Tongue (tissue), 3 donors: ENCODE data around the gene LILRA5. TPM values are rescaled to one million over a fixed set of nuclear protein-coding genes. Genes with fewer than 3 reads are reported as not detected.
"Not testable (repeated sequence)": the region's sequence is repeated elsewhere in the genome, so short reads cannot be mapped to it uniquely, and the experiment has no call there.

Experiments
- DNase-seq: peaks from one replicate; pipeline ENCODE4 v3.0.0-alpha.2; 2015
- small RNA-seq: library from RNA; depleted of rRNA; stranded (forward); fragments of <200 nt; gene quantifications from one replicate; pipeline ENCODE3, GENCODE V24; 2014; ENCODE audit warnings: low replicate concordance
- total RNA-seq: library from RNA; depleted of rRNA; stranded (reverse); fragments of >200 nt; gene quantifications from one replicate; pipeline ENCODE4 v1.2.3, GENCODE V29; 2014

The LILRA5 gene
- total RNA-seq, 1 donor from 2014 or later: not detected

DNA sequence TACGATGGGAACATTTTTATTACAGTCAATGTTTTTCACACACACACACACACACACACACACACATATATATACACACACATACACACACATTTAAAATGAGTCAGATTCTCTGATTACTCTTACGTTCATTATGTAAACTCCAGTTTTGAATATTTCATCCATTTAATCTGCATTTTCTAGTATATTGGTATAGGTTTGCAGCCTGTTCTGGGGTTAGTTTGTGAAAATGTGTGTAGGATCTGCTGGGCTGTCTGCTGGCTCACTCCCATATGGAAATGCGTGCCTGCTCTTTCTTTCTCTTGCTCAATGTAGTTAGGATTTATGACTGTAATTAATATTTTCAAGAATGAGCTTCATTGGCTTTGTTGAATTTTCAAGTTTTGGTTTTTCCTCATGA is 39.1 kb downstream of the LILRA5 start:
- DNase-seq: no peak

DNA sequence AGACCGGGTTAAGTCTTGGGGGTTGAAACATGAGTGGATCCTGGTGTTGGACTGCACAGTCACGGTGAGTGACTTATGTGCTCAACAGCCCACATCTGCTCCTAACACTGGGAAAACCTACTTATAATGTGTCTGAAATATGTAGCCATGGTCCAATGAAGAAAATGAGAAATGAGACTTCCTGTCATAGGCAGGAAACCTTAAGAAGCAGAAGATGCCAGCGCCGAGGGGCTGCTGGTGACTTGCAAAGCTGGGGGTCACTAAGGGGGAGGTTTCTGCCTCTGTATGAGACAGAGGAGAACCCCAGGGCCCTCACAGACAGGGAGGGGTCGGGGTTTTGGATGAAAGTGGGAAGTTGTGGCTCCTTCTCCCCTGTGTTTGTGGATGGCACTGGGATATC is 40.8 kb downstream of the LILRA5 start:
- DNase-seq: not testable (repeated sequence)

DNA sequence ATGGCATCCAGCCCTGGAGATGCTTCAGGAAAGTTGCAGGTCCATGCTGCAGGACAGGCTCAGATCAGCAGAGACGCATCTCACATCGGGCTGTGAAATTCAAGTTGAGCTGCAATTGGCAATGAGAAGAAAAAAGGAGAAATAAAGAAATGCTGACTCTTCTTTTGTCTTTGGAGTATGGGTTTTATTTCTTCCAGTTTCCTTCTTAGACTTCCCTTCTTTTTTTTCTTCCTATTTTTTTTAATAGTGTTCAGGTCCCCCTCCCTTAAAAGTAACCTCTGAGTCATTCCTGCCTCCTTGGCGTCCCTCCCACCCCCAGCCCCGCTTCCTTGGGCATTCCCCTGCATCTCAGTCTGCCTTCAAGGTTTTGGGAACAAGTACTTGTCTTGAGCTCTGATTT is 41.4 kb downstream of the LILRA5 start:
- DNase-seq: not testable (repeated sequence)

DNA sequence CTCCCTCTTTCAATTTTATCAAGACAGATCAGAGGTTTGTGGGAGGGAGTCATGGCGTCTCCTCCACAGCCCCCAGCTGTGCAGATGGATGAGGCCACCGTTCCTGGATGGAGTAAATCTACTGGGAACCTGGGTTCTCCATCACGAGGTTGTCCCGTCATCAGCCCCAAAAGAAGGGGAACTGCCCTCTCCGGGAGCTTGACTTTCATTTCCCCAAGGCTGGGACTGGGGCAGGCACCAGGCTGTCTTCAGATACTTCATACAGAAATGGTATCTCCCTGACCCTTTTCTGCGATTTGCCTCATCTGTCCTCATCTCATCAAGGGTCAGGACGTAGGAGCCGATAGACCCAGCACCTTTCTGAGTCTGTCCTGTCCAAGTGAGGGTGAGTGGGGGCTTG is 41.9 kb downstream of the LILRA5 start:
- no peak for DNase-seq

DNA sequence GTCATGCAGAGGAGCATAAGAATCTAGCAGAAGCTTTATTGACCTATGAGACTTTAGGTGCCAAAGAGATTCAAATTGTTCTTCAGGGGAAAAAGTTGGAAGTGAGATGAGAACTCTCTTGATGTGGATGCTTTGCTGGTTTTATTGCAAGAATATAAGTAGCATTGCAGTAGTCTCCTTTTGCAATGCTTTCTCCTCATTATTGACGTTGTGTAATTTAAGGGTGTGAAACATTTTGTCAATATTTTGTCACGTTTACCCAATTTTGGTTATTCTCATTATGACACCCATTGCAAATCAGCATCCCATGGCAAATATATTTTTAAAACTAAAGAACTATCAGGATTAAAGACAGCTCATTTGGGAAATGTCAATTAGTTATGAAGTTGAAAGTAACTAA is 44.0 kb downstream of the LILRA5 start:
- no peak for DNase-seq

DNA sequence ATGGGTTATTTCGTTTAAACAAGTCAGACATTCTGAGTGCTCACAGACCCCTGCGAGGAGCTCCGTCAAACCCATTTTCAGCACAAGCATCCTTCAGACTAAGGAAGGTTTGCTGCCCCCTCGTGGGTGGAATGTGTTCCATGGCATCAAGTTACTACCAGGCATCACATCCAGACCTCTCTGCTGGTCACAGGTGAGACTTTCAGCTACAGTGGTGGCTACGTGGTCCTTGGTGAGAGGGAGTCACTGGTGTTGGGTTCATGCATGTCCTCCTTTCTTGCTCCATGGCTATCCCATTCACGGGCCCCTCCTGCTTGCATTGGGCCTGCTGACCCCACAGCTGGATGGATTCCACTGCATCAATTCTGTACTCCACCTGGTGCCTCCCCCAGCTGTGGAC is 46.8 kb downstream of the LILRA5 start:
- peak; percentile 74 for DNase-seq

DNA sequence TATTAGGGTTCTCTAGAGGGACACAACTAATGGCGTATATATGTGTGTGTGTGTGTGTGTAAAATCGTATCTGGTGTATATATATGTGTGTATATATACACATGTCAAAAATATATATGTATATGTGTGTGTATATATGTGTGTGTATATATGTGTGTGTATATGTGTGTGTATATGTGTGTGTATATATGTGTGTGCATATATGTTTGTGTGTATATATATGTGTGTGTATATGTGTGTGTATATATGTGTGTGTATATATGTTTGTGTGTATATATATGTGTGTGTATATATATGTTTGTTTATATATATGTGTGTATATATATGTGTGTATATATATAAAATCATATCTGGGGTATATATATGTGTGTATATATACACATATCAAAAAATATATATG is 50.5 kb downstream of the LILRA5 start:
- no peak for DNase-seq

DNA sequence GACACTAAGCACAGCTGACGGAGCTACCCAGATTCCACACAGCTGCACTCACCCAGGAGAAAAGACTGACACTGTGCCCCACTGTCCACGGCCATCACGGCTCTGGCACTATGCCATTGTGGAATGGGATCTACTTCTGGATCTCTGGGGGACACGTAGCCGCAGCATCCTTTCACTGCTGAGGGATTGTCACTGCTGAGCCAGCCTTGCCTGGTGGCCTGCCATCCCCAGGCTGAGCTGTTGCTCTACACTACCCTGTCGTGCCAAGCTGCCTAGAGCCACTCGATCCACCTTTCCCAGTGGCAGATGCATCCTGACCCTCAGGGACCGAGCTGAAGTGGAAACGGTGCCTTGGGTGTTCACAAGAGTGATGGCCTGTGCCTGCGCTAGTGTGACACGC is 50.9 kb downstream of the LILRA5 start:
- no peak for DNase-seq

DNA sequence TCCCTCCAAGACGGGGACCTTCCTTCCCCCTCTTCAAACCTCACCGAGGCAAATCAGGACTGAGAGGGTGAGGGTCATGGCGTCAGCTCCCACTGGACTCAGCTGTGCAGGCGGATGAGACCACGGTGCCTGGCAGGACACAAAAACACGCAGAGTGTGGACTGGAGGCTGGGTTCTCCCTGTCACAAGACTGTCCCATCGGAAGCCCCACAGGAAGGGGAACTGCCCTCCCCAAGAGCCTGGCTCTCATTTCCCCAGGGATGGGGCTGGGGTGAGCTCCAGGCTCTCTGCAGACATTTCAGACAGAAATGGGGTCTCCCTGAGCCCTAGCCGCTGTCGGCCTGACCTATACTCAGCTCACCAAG is 55.9 kb downstream of the LILRA5 start, which contains the start of gene LILRB5:
LILRB5 (minus strand) TSS at position 158 of the 365 bp plus-strand sequence; CDS start at position 78, 80 bp downstream.
- DNase-seq: no peak

Small RNA genes lying within 50 kb of the gene (small RNA-seq; reads per million reads assigned to genes)
- gene AC245884.12 (not detected), gene MIR4752 (not detected), gene RNU6-1307P (not detected)

Other genes with a start within 250 kb of the LILRA5 start
- gene VSTM1, start 249.3 kb downstream of the LILRA5 start, total RNA-seq: not detected
- not detected for gene TARM1, start 231.8 kb downstream of the LILRA5 start, total RNA-seq
- 1.5 TPM for gene OSCAR, start 212.4 kb downstream of the LILRA5 start, total RNA-seq
- 2.2 TPM for gene NDUFA3, start 210.3 kb downstream of the LILRA5 start, total RNA-seq
- 8.7 TPM for gene TFPT, start 197.5 kb downstream of the LILRA5 start, total RNA-seq
- 44.9 TPM for gene PRPF31, start 197.4 kb downstream of the LILRA5 start, total RNA-seq
- gene CNOT3, start 175.4 kb downstream of the LILRA5 start, total RNA-seq: 16.3 TPM
- 7.5 TPM for gene LENG1, start 153.4 kb downstream of the LILRA5 start, total RNA-seq
- 4.3 TPM for gene TMC4, start 140.0 kb downstream of the LILRA5 start, total RNA-seq
- gene MBOAT7, start 123.6 kb downstream of the LILRA5 start, total RNA-seq: 12.0 TPM
- gene TSEN34, start 121.9 kb downstream of the LILRA5 start, total RNA-seq: 46.5 TPM
- 1,569 TPM for gene RPS9, start 112.3 kb downstream of the LILRA5 start, total RNA-seq
- gene LILRB3, start 90.2 kb downstream of the LILRA5 start, total RNA-seq: 3.0 TPM
- not detected for gene LILRA6, start 70.4 kb downstream of the LILRA5 start, total RNA-seq
- gene LILRB5, start 55.9 kb downstream of the LILRA5 start, total RNA-seq: 4.1 TPM
- gene LILRB2, start 32.1 kb downstream of the LILRA5 start, total RNA-seq: 0.72 TPM
- gene LILRA4, start 26.0 kb upstream of the LILRA5 start, total RNA-seq: not detected
- gene LAIR1, start 51.8 kb upstream of the LILRA5 start, total RNA-seq: 8.8 TPM
- gene TTYH1, start 102.3 kb upstream of the LILRA5 start, total RNA-seq: 15.0 TPM
- 38.4 TPM for gene LENG8, start 136.0 kb upstream of the LILRA5 start, total RNA-seq
- gene LENG9, start 150.6 kb upstream of the LILRA5 start, total RNA-seq: 3.6 TPM
- 24.5 TPM for gene CDC42EP5, start 160.1 kb upstream of the LILRA5 start, total RNA-seq
- not detected for gene LAIR2, start 189.7 kb upstream of the LILRA5 start, total RNA-seq